ENCODE results near the gene PGA5.
"Not testable (repeated sequence)": the region's sequence is repeated elsewhere in the genome, so short reads cannot be mapped to it uniquely, and the experiment has no call there.

GRCh38 chr11:61231033-61231432 lies 9.9 kb upstream of the PGA5 start:
- TF ChIP-seq CTCF (conservative IDR thresholded peaks at IDR 0.05; ENCODE audit: low read depth in 2 of 2); REST (IDR thresholded peaks at IDR 0.05; ENCODE audit: unreplicated experiment); POLR2AphosphoS5 (IDR thresholded peaks at IDR 0.05; ENCODE audit: low read depth); NANOG (IDR thresholded peaks at IDR 0.05; ENCODE audit: borderline replicate concordance); ETS1 (IDR thresholded peaks at IDR 0.05); EZH2 (IDR thresholded peaks at IDR 0.05; ENCODE audit: low read depth, unreplicated experiment); CREB1 (CRISPR knock-in tag; IDR thresholded peaks at IDR 0.05; ENCODE audit: low read depth); EZH2phosphoT487 (IDR thresholded peaks at IDR 0.05; ENCODE audit: unreplicated experiment); ZNF462 (CRISPR knock-in tag; IDR thresholded peaks at IDR 0.05); ZNF114 (CRISPR knock-in tag; IDR thresholded peaks at IDR 0.05); JUNB (IDR thresholded peaks at IDR 0.05; ENCODE audit: unreplicated experiment); STAT1 (IDR thresholded peaks at IDR 0.05; ENCODE audit: unreplicated experiment); ZNF331 (CRISPR knock-in tag; IDR thresholded peaks at IDR 0.05; ENCODE audit: low read depth): not testable (repeated sequence)
